Small intestine (tissue), 7 donors: ENCODE measurements around the gene ING5. TPM values are rescaled to one million over a fixed set of nuclear protein-coding genes. Genes with fewer than 3 reads are reported as not detected.

Experiments
- DNase-seq, 2 donors: peaks; one replicate each; pipeline versions ENCODE4 v3.0.0 to v3.0.0-alpha.2; 2013
- FAIRE-seq: peaks from 2 replicates; lab custom pipeline; 2012; peaks lifted over from hg19 to GRCh38; lab: Jason Lieb, UNC
- H3K27ac ChIP-seq, 3 donors: one replicate each; pipeline ENCODE4 v1.5.1; 2013; ENCODE audit warnings: low read length in 2 of 3, mild to moderate bottlenecking in 2 of 3, control low read depth in 1 of 3, inconsistent platforms in 1 of 3, low read depth in 1 of 3, moderate library complexity in 1 of 3
- H3K27me3 ChIP-seq, 3 donors: one replicate each; pipeline ENCODE4 v1.6.1; 2013; ENCODE audit warnings: low read length in 3 of 3, inconsistent platforms in 1 of 3; ENCODE audit not compliant: control insufficient read depth in 3 of 3, insufficient read depth in 3 of 3
- H3K36me3 ChIP-seq, 3 donors: one replicate each; pipeline ENCODE4 v1.6.1; 2013; ENCODE audit warnings: low read length in 3 of 3, inconsistent platforms in 1 of 3, low read depth in 1 of 3, mild to moderate bottlenecking in 1 of 3, moderate library complexity in 1 of 3; ENCODE audit not compliant: control insufficient read depth in 3 of 3, insufficient read depth in 2 of 3
- H3K4me1 ChIP-seq, 3 donors: one replicate each; pipeline ENCODE4 v1.6.1; 2013; ENCODE audit warnings: low read length in 2 of 3, inconsistent platforms in 1 of 3, low read depth in 1 of 3, mild to moderate bottlenecking in 1 of 3, moderate library complexity in 1 of 3; ENCODE audit not compliant: control insufficient read depth in 3 of 3, insufficient read depth in 2 of 3
- H3K4me3 ChIP-seq, 3 donors: one replicate each; pipeline ENCODE4 v1.5.1; 2013; ENCODE audit warnings: low read length in 3 of 3, control low read depth in 1 of 3, inconsistent platforms in 1 of 3, low read depth in 1 of 3, mild to moderate bottlenecking in 1 of 3, moderate library complexity in 1 of 3
- H3K9me3 ChIP-seq, 2 donors: one replicate each; pipeline ENCODE4 v1.6.1; 2013; ENCODE audit warnings: low read depth in 1 of 2, low read length in 1 of 2; ENCODE audit not compliant: control insufficient read depth in 2 of 2, insufficient read depth in 1 of 2
- WGBS, 3 donors: extraction: QIAGEN DNeasy Blood & Tissue Kit; methylation state at CpG; one replicate each; pipeline ENCODE4 v1.1.7; 2013; 5-methylcytosine and 5-hydroxymethylcytosine counted together
- polyA plus RNA-seq, 4 donors: library from polyadenylated mRNA; stranded (reverse) in 3 of 4; unstranded in 1 of 4; fragments of 200-250 nt in 3 of 4; fragments of 120-200 nt in 1 of 4; gene quantifications; one replicate each; pipeline versions ENCODE4 v1.2.1 to v1.2.3, GENCODE V29; 2013
- donor health status: healthy with polysubstance abuse.
- donor health status: control.
- donor health status: control.
- donor health status: Bipolar disorder and iron deficiency.
- donor health status: healthy.

ING5 gene
- polyA plus RNA-seq, 4 donors: 20.3 to 44.5 (median 35.4) TPM

DNA sequence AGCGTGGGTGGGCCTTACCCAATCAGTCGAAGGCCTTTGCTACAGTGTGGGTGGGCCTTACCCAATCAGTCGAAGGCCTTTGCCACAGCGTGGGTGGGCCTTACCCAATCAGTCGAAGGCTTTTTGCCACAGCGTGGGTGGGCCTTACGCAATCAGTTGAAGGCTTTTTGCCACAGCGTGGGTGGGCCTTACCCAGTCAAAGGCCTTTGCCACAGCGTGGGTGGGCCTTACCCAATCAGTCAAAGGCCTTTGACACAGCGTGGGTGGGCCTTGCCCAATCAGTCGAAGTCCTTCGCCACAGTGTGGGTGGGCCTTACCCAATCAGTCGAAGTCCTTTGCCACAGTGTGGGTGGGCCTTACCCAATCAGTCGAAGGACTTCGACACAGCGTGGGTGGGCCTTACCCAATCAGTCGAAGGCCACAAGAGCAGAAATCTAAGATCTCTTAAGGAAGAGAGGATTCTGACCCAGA lies 58.5 kb downstream of the ING5 start:
- no peaks in the 10 kb centered on the region for H3K27me3 ChIP-seq
- DNase-seq (no peak), FAIRE-seq (no peak)
- H3K9me3 ChIP-seq: peaks cover 0 to 5% of the 10 kb centered on the region in 2 donors
- no peak overlapping the region for H3K4me3 ChIP-seq
- peaks cover 2 to 61% (median 4%) of the 10 kb centered on the region in 3 donors for H3K36me3 ChIP-seq
- no peaks in the 10 kb centered on the region for H3K4me1 ChIP-seq
- H3K27ac ChIP-seq: no peak overlapping the region
- WGBS, 3 donors: 93 to 96% (median 94%) methylated on average over 15 to 17 of the region's 17 CpGs

- no peak for FAIRE-seq
- H3K27ac ChIP-seq: peak overlapping the region in 1 of 3 donors; percentile 57
These were observed 60.6 kb downstream of the ING5 start for GRCh38 chr2:241762321-241762932.

DNA sequence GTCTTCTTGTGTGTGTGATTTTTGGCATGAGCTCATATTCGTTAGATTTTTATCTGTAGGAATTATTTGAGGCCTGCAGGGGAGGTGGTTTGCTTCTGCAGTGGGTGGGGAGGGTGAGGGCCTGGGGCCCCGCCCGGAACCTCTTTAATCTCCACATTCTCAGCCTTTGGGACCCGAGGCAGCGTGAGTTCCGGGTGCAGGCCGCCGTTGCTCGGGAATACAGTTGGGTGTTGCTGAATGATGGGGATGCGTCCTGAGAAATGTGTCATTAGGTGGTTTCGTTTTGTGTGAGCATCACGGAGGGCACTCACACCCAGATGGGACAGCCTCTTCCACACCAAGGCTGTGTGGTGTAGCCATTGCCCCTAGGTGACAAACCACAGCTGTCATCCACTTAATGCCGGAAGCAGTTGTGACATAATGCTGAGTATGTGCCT lies 61.1 kb downstream of the ING5 start:
- 63 to 75% (median 73%) methylated on average over 13 of the region's 13 CpGs for WGBS, 3 donors
- H3K4me1 ChIP-seq: no peaks in the 10 kb centered on the region
- H3K9me3 ChIP-seq: peaks cover 0 to 5% of the 10 kb centered on the region in 2 donors
- H3K27ac ChIP-seq: peak overlapping the region in 1 of 3 donors; percentile 15
- H3K36me3 ChIP-seq: peaks cover 2 to 49% (median 4%) of the 10 kb centered on the region in 3 donors
- no peak for FAIRE-seq
- peak in 1 of 2 donors; percentile 65 for DNase-seq
- no peak overlapping the region for H3K4me3 ChIP-seq
- no peaks in the 10 kb centered on the region for H3K27me3 ChIP-seq

More at GRCh38 chr2:241762321-241762932, 60.6 kb downstream of the ING5 start:
- Histone ChIP-seq H3K36me3 (peaks cover 2 to 44% (median 4%) of the 10 kb centered on the region in 3 donors), H3K27me3 (no peaks in the 10 kb centered on the region), H3K9me3 (peaks cover 0 to 5% of the 10 kb centered on the region in 2 donors), H3K4me3 (no peak overlapping the region), H3K4me1 (no peaks in the 10 kb centered on the region)
- DNase-seq: no peak
- 71 to 80% (median 77%) methylated on average over 18 of the region's 18 CpGs for WGBS, 3 donors

- Histone ChIP-seq H3K4me1 (no peaks in the 10 kb centered on the region), H3K9me3 (peaks cover 0 to 5% of the 10 kb centered on the region in 2 donors), H3K4me3 (no peak overlapping the region), H3K27ac (peak overlapping the region in 1 of 3 donors; percentile 15), H3K36me3 (peaks cover 2 to 51% (median 4%) of the 10 kb centered on the region in 3 donors), H3K27me3 (no peaks in the 10 kb centered on the region)
- no peak for FAIRE-seq
- WGBS, 3 donors: 72 to 86% (median 79%) methylated on average over 17 to 20 of the region's 20 CpGs
- DNase-seq: no peak
These were observed 61.9 kb downstream of the ING5 start for GRCh38 chr2:241763551-241764274.

GRCh38 chr2:241764275-241765241 lies 62.7 kb downstream of the ING5 start:
- H3K9me3 ChIP-seq: peaks cover 0 to 5% of the 10 kb centered on the region in 2 donors
- no peak overlapping the region for H3K4me3 ChIP-seq
- WGBS, 3 donors: 85 to 91% (median 89%) methylated on average over 27 of the region's 27 CpGs
- no peak for DNase-seq
- no peak for FAIRE-seq
- peaks cover 0 to 48% (median 0%) of the 10 kb centered on the region in 3 donors for H3K36me3 ChIP-seq
- no peaks in the 10 kb centered on the region for H3K27me3 ChIP-seq
- H3K4me1 ChIP-seq: no peaks in the 10 kb centered on the region
- no peak overlapping the region for H3K27ac ChIP-seq

- H3K27me3 ChIP-seq: no peaks in the 10 kb centered on the region
- H3K36me3 ChIP-seq: peaks cover 0 to 29% (median 0%) of the 10 kb centered on the region in 3 donors
- H3K27ac ChIP-seq: no peak overlapping the region
- 81 to 90% (median 86%) methylated on average over 30 to 37 of the region's 37 CpGs for WGBS, 3 donors
- no peaks in the 10 kb centered on the region for H3K9me3 ChIP-seq
- no peak for FAIRE-seq
- H3K4me3 ChIP-seq: no peak overlapping the region
- DNase-seq: no peak
- peaks cover 0 to 17% (median 0%) of the 10 kb centered on the region in 3 donors for H3K4me1 ChIP-seq
These were observed 65.8 kb downstream of the ING5 start for GRCh38 chr2:241767464-241768250.

DNA sequence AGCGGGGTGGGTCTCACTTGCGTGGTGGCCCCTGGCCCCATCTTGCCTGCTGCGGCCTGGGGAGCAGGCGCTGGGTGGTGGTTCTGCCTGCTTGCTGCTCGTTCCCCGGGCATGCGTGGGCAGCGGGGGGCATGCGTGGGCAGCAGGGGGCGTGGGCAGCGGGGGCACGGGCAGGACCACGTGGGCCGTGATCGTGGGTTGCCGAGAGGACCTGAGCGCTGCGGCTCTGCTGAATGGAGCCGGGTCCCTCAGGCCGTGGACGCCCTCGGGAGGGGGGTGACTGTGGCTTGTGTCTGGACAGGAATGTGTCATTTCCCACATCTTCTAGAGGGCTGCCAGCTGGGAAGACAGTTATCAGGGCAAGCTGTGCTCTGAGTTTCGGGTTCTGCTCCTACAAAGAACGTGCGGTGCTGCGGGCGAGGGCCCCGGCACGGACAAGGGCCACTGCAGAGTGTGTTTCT lies 66.4 kb downstream of the ING5 start:
- 78 to 89% (median 84%) methylated on average over 24 to 29 of the region's 29 CpGs for WGBS, 3 donors
- H3K9me3 ChIP-seq: no peaks in the 10 kb centered on the region
- peaks cover 0 to 24% (median 0%) of the 10 kb centered on the region in 3 donors for H3K36me3 ChIP-seq
- FAIRE-seq (no peak), DNase-seq (no peak)
- H3K27ac ChIP-seq: no peak overlapping the region
- H3K27me3 ChIP-seq: no peaks in the 10 kb centered on the region
- peaks cover 0 to 18% (median 0%) of the 10 kb centered on the region in 3 donors for H3K4me1 ChIP-seq
- H3K4me3 ChIP-seq: no peak overlapping the region
